HG03575 (cell line): Measurements from ENCODE around the gene POU2F1.
A peak's percentile ranks its signal among the peaks of the same experiment; 100 is the strongest.
"Not testable (repeated sequence)": the region's sequence is repeated elsewhere in the genome, so short reads cannot be mapped to it uniquely, and the experiment has no call there.

Experiments used
- ATAC-seq: cut with Tn5 transposase; IDR thresholded peaks from one replicate; pipeline ENCODE4 v1.9.1; 2021; ENCODE audit not compliant: unreplicated experiment, insufficient number of reproducible peaks, low FRiP score; ENCODE audit errors: extremely low read depth

POU2F1 gene

DNA sequence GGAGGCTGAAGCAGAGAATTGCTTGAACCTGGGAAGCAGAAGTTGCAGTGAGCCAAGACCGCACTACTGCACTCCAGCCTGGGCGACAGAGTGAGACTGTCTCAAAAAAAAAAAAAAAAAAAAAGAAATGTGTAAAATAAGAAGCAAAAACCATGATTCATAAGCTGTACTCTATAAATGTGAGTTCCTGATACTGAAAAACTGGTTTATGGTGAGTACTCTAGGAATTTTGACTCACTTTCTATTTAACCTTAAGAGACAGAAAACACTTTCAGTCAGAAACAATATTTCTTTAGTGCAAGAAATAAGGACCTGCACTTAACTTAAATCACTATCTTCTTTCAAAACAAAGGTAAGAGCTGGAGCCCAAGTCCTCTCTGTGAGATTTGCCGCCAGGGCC is 19.9 kb upstream of the POU2F1 start:
- no peak for ATAC-seq

DNA sequence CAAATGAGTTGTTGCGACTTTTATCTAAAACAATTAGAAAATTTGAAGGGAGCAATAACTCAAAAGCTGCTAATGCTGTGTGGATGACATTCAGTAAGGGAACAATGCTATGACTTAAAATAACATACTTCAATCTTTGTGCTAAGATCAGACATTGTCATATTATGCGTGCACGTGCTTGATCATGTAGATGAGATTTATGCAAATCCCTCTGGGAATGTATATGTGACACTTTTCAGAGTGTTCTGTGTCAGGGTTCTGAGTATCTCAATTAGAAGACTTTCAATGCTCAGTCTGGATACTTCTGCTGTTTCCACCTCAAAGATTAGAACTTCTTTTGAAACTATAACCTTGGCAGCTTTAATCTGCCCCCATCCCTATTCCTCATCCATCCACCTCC is 18.6 kb upstream of the POU2F1 start:
- ATAC-seq = no peak

DNA sequence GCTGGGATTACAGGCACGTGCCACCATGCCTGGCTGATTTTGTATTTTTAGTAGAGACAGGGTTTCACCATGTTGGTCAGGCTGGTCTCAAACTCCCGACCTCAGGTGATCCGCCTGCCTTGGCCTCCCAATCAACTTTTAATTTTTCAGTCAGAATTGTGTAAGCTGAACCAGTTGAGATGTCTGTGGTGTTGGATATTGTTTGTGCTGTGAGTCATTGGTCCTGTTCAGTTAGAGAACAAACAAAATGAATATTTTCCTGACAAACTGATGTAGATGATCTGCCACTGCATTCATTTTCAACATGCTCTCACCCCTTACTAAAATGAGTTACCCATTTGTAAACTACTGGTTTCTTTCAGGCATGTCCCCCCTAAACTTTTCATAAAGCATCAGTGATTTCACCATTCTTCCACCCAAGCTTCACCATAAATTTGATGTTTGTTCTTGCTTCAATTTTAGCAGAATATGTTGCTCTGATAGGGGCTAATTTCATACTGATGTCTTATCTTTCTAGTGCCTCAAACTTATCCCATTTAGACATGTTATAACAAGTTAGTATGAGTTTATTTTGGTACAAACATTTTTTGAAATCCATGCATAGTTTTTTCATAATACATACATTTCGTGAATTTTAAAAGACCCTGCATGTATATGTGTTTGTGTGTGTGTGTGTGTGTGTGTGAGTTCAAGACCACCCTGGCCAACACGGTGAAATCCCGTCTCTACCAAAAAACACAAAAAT is 15.2 kb upstream of the POU2F1 start:
- ATAC-seq = not testable (repeated sequence)

DNA sequence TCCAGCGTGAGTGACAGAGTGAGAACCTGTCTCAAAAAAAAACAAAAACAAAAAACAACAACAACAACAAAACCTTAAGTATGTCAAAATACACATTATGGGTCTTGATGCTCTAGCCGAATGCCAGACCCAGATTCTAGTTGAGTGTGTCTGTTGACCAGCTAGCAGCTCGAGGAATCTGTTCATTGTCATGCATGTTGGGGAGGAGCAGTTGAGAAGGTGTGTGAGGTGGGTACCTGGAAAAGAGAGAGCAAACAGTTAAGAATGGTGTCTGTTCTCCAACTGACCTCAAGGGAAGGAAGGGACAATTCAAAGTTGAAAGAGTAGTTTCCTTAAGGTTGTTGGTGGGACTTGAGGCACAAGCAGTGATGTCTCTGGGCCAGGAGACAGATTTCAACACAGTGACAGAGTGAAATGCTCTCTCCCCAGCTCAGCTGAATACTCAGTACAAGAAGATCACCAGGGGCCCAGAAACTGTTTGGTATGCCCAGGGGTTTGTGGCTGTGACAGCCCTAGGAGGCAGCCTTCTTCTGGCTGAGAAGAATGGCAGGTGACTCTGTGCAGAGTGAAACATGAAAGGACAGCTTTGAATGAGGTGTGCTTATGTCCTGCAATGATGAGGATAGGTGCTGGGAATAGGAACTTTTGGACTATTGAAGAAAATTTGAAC is 14.4 kb upstream of the POU2F1 start:
- no peak for ATAC-seq

DNA sequence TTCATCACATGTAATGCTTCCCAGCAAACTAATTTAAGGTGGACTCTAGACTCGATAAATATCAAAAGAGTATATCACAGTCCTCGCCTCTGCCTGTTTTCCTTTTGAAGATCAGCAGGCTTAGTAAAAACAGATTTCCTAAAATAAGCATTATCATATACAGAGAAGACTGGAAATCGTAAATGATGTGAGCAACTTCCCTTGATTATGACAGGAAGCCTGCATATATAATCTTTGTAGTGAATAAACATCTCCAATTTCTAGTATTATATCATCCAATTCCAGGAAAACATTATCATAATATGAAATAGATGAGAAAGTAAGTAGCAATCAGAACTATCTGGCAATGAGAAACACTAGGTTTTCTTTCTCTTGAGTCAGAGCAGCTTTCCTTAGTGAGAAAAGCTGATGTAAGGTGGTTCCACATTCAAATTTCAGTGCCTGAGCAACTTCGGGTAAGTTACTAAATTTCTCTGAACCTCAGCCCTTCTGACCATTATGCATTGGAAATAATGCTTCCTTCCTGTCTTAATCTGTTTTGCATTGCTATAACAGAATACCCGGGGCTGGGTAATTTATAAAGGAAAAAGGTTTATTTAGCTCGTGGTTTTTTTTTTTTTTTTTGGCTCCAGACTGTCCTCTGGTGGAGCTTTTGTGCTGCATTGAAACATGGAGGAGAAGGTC is 12.6 kb upstream of the POU2F1 start:
- ATAC-seq = no peak

- ATAC-seq = no peak
Observed at GRCh38 chr1:167208624-167208976, 12.1 kb upstream of the POU2F1 start.

DNA sequence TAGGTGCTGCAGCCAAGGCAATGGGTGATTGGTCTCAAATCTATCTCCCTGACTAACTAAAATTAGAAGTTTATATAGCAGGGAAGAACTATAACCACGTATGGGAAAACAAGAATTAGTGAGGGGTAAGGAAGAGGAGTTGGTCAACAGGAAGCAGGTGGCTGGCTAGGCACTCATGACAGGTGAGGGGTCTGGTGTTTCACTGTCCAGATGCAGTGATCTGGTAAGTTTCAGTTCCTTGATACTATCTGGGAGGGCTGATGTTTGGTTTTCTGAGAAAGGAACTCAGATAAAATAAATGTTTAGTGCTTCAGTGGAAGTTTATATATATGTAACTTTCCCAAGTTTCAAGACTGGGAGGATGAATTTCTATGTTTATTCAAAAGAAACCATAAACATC is 11.6 kb upstream of the POU2F1 start:
- ATAC-seq = no peak

- no peak for ATAC-seq
Observed at GRCh38 chr1:167210966-167211674, 9.6 kb upstream of the POU2F1 start.

DNA sequence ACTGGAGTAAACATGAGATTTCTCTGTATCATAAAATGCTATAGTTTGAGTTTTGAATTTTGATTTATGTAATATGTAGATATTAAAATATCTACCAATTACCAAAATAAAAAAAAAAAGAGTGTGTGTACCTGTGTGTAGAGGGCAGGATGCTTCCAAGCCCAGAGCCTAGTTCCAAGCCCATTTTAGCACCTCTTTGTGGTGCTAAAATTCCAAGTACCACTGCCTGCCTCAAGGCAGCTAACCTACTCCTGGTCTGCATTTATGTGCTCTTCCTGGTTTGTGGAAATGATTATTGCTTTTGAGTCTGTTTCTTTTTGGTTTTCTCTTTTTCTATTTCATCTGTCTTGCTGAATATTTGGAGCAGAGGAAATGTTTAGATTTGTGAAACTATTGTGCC is 8.7 kb upstream of the POU2F1 start:
- ATAC-seq = no peak

GRCh38 chr1:167216809-167217208 is 3.9 kb upstream of the POU2F1 start:
- no peak for ATAC-seq

DNA sequence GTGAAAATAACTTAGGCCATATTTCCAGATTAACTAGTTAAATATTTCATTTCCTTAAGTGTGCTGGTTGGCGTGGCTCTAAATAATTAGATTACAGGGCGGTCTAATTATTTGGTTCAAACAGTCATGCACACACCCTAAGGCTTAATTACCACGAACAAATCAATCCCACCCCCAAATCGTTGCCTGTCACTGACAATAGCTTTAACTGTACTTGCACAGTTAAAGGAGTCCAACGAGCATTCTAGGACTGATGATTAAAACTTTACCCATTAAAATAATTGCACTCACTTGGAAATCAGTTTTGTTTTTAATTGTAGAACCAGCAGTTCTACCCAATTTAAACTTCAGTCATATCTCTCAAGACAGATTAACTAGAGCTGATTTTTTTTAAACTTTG is 1.5 kb upstream of the POU2F1 start:
- no peak for ATAC-seq

DNA sequence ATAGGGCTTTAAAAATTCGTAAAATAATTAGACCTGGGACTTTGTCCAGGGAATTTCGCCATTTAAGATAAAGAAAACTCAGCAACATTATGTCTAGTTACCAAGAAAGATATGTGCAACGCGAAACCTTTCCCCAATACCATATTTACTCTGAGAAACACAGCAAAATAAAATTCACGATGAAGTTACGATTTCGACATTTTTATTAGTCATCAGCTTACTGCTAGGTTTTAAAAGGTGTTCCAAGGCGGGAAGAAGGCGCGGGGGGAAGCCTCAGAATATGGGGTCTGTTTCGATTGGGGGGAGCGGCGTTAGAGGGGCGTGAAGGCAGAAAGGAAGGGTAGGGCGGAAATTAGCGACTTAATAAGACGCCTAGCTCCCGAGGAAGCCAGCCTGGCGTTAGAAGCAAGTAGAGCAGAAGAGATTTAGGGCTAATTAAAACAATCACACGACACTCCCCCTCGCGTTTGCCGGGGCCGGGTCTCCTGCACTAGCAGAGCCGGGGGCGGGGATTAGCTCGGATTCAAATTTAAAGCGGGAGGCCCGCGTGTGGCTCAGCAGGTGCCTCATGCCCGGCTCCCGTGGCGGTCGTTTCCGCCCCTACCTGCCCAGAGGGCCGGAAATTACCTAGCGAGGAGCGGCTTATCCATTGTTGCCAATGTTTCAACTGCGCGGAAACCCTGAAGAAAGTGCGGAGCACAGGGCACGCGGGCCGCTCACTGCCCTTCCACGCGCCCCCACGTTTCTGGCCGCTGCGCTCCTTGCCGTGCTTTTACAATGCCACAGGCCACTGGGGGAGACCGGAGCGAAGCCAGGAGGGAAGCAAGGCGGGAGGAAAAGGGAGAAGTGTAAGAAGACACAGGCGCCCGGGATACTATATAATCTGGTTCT is 795 bp upstream of the POU2F1 start:
- peak; percentile 27 for ATAC-seq

DNA sequence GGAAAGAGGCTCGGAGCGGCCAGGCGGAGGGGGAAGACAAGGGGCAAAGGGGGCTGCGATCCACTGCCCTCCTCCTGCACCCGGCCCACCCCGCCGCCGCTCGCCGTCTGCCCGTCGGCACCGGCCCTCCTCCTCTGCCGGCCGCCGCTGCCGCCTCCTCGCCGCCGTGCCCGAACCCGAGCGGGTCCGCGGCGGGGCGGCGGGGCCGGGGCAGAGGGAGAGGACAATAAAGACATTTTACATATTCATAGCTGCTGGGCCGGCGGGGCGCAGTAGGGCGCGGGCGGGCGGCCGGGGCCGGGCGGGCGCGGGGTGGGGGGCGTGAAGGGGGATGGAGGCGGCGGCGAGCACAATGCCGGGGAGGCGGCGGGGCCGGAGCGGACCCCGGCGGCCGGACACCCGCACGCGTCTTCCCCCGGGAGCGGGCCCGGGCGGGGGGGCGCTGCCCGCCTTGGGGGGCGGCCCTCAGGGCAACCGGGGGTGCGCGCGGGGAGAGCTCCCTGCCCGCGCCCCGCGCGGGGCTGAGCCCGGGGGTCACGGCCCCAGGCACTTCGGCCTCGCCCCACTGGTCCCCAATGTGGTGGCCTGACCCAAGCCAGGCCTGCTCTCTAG is 546 bp downstream of the POU2F1 start:
- no peak for ATAC-seq

DNA sequence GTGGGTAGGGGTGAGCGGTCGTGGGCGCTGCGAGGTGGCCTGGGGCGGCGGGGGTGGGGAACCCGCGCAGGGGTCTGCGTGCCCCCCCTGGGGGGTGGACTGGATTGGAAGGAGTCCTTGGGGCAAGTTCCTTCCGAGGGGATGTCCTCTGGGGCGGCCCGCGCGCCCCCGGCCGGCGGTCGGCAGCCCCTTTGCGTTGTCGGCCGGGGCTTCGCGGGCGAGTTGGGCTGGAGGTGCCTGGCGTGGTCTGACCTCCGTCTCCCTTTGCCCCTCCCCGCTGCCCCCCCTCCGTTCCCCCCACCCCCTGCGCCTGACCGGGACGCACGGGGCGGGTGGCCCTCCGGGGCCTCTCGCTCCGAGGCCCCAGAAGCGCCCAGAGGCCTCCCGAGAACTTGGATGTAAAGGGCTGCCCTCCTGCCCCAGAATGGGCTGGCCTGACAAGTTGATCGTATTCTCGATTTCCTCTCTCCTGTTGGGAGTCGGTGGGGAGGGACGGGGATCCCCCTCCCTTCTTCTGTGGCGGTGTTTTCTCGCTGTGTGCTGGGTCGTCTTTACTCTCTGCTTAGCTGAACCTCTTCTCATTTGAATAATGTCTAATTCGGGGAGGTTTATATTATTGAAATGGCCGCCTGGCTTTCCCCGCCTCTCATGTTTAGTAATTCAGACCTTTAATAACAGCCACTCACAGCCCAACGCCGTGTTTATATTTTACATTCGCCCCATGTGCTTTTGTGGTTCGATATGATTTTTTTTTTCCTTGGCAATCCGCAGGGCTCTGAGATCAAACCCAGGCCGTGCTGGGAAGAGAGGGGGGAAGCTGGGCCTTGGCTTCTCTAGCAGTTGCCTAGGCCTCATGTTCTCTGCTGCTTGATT is 1.3 kb downstream of the POU2F1 start:
- peak; percentile 50 for ATAC-seq

GRCh38 chr1:167223144-167224103 is 2.7 kb downstream of the POU2F1 start:
- ATAC-seq = no peak

GRCh38 chr1:167224734-167225235 is 4.1 kb downstream of the POU2F1 start:
- not testable (repeated sequence) for ATAC-seq
